H1 (cell line): Measurements from ENCODE around the gene STPG1. TPM values are rescaled to one million over a fixed set of nuclear protein-coding genes. Genes with fewer than 3 reads are reported as not detected.

Experiments used
- CTCF ChIA-PET: fragments of 300-600 bp; sonication (Branson Sonifier 250); formaldehyde crosslinking; loops from one replicate; lab custom pipeline; 2021; ENCODE audit not compliant: partially characterized antibody; lab: Charles Lee
- POLR2A ChIA-PET: fragments of 300-600 bp; sonication (Branson Sonifier 250); formaldehyde crosslinking; loops from one replicate; lab custom pipeline; 2021; ENCODE audit warnings: inconsistent platforms; ENCODE audit not compliant: partially characterized antibody; lab: Charles Lee
- DNase-seq, 2 experiments: peaks; one replicate each; pipeline versions ENCODE4 v3.0.0 to v3.0.0-alpha.2; 2010 to 2022; ENCODE audit warnings: low spot score in 2 of 2, low read depth in 1 of 2, mixed read lengths in 1 of 2
- FAIRE-seq: peaks from 2 replicates; lab custom pipeline; 2011; peaks lifted over from hg19 to GRCh38; lab: Jason Lieb, UNC
- H2AFZ ChIP-seq: 2 replicates; pipeline ENCODE4 v1.8.1; 2012; ENCODE audit warnings: low read length, inconsistent platforms
- H2AK5ac ChIP-seq: 2 replicates; pipeline ENCODE4 v1.6.1; 2013; ENCODE audit warnings: low read depth, low read length
- H2BK120ac ChIP-seq: replicated peaks from 2 replicates; pipeline ENCODE3; 2013; ENCODE audit warnings: low read depth, low read length, inconsistent platforms
- H2BK12ac ChIP-seq: 2 replicates; pipeline ENCODE4 v1.6.1; 2013; ENCODE audit warnings: low read depth, low read length
- H2BK15ac ChIP-seq: 2 replicates; pipeline ENCODE4 v1.6.1; 2013; ENCODE audit warnings: low read length
- H2BK20ac ChIP-seq: 2 replicates; pipeline ENCODE4 v1.6.1; 2013; ENCODE audit warnings: low read length
- H2BK5ac ChIP-seq: 2 replicates; pipeline ENCODE4 v1.6.1; 2013; ENCODE audit warnings: low read depth, low read length
- H3K14ac ChIP-seq: 2 replicates; pipeline ENCODE4 v1.6.1; 2013; ENCODE audit warnings: inconsistent platforms; ENCODE audit not compliant: insufficient read length
- H3K18ac ChIP-seq: 2 replicates; pipeline ENCODE4 v1.6.1; 2013; ENCODE audit warnings: low read length; ENCODE audit errors: extremely low read depth
- H3K23ac ChIP-seq: 2 replicates; pipeline ENCODE4 v1.6.1; 2013; ENCODE audit warnings: inconsistent platforms; ENCODE audit not compliant: insufficient read length
- H3K23me2 ChIP-seq: 2 replicates; pipeline ENCODE4 v1.6.1; 2013; ENCODE audit warnings: low read depth, low read length
- H3K27ac ChIP-seq: 2 replicates; pipeline ENCODE4 v1.6.1; 2011; ENCODE audit warnings: low read depth, low read length, inconsistent platforms
- H3K27me3 ChIP-seq, 4 experiments: replicated peaks in 1 of 4; 1 replicate in 1 of 4; 2 replicates in 3 of 4; pipeline versions ENCODE4 v1.6.1 to v1.8.1; 2011 to 2013; ENCODE audit warnings: low read length in 3 of 4, mild to moderate bottlenecking in 3 of 4, inconsistent platforms in 2 of 4, mixed read lengths in 2 of 4, moderate library complexity in 1 of 4; ENCODE audit not compliant: control insufficient read depth in 3 of 4, insufficient read depth in 3 of 4; ENCODE audit errors: extremely low read depth in 1 of 4
- H3K36me3 ChIP-seq, 4 experiments: 2 replicates each; pipeline versions ENCODE4 v1.6.1 to v1.8.1; 2011 to 2013; ENCODE audit warnings: mild to moderate bottlenecking in 4 of 4, low read length in 3 of 4, moderate library complexity in 2 of 4, control low read depth in 1 of 4, inconsistent platforms in 1 of 4; ENCODE audit not compliant: insufficient read depth in 4 of 4, control insufficient read depth in 2 of 4
- H3K4ac ChIP-seq: replicated peaks from 2 replicates; pipeline ENCODE3; 2013; ENCODE audit warnings: low read length, low read depth, mixed read lengths, inconsistent platforms; ENCODE audit not compliant: insufficient read length
- H3K4me1 ChIP-seq, 4 experiments: replicated peaks in 1 of 4; 1 replicate in 1 of 4; 2 replicates in 3 of 4; pipeline versions ENCODE4 v1.6.1 to v1.8.1; 2011 to 2013; ENCODE audit warnings: low read length in 3 of 4, inconsistent platforms in 2 of 4, mixed read lengths in 1 of 4; ENCODE audit not compliant: insufficient read depth in 4 of 4, control insufficient read depth in 3 of 4
- H3K4me2 ChIP-seq, 2 experiments: 2 replicates each; pipeline versions ENCODE4 v1.6.1 to v1.8.1; 2011 to 2013; ENCODE audit warnings: low read depth in 2 of 2, low read length in 2 of 2, control low read depth in 1 of 2, inconsistent platforms in 1 of 2, mild to moderate bottlenecking in 1 of 2; ENCODE audit not compliant: insufficient read depth in 1 of 2
- H3K4me3 ChIP-seq, 4 experiments: fragments of 200-600, 300-600 bp in 1 of 4; sonication (generic), shearing (Covaris generic), sonication (Bioruptor Twin) in 1 of 4; 2 replicates each; pipeline versions ENCODE4 v1.5.1 to v1.8.1; 2011 to 2016; ENCODE audit warnings: low read length in 4 of 4, low read depth in 3 of 4, control low read depth in 2 of 4, inconsistent platforms in 2 of 4, mild to moderate bottlenecking in 2 of 4, mixed read lengths in 1 of 4, moderate library complexity in 1 of 4; ENCODE audit not compliant: insufficient read depth in 2 of 4; ENCODE audit errors: extremely low read depth in 1 of 4
- H3K56ac ChIP-seq: replicated peaks from 2 replicates; pipeline ENCODE3; 2013; ENCODE audit warnings: low read depth, mild to moderate bottlenecking, mixed read lengths, low read length, inconsistent platforms; ENCODE audit not compliant: insufficient read length
- H3K79me1 ChIP-seq: 2 replicates; pipeline ENCODE4 v1.6.1; 2013; ENCODE audit warnings: low read depth, low read length, control low read depth
- H3K79me2 ChIP-seq, 2 experiments: 2 replicates each; pipeline versions ENCODE4 v1.6.1 to v1.8.1; 2012 to 2013; ENCODE audit warnings: low read length in 2 of 2, mild to moderate bottlenecking in 2 of 2, inconsistent platforms in 1 of 2; ENCODE audit not compliant: insufficient read depth in 2 of 2, control insufficient read depth in 1 of 2
- H3K9ac ChIP-seq, 4 experiments: replicated peaks in 1 of 4; 1 replicate in 1 of 4; 2 replicates in 3 of 4; pipeline versions ENCODE4 v1.6.1 to v1.8.1; 2011 to 2013; ENCODE audit warnings: low read depth in 3 of 4, low read length in 3 of 4, control low read depth in 2 of 4, mild to moderate bottlenecking in 2 of 4, moderate library complexity in 2 of 4, inconsistent platforms in 1 of 4; ENCODE audit errors: extremely low read depth in 1 of 4
- H3K9me3 ChIP-seq, 2 experiments: 2 replicates each; pipeline versions ENCODE4 v1.6.1 to v1.8.1; 2012 to 2013; ENCODE audit warnings: mild to moderate bottlenecking in 2 of 2, moderate library complexity in 2 of 2, control low read depth in 1 of 2, inconsistent platforms in 1 of 2, low read depth in 1 of 2, low read length in 1 of 2, mixed read lengths in 1 of 2; ENCODE audit not compliant: insufficient read depth in 2 of 2
- H4K20me1 ChIP-seq, 2 experiments: replicated peaks in 1 of 2; 2 replicates each; pipeline versions ENCODE3 to v1.8.1; 2011 to 2013; ENCODE audit warnings: inconsistent platforms in 2 of 2, low read length in 2 of 2, mild to moderate bottlenecking in 1 of 2; ENCODE audit not compliant: insufficient read depth in 2 of 2, control insufficient read depth in 1 of 2
- H4K5ac ChIP-seq: 2 replicates; pipeline ENCODE4 v1.6.1; 2013; ENCODE audit warnings: low read length, low read depth, mixed read lengths, inconsistent platforms; ENCODE audit not compliant: insufficient read length
- H4K8ac ChIP-seq: 2 replicates; pipeline ENCODE4 v1.8.0; 2013; ENCODE audit warnings: mild to moderate bottlenecking, moderate library complexity, low read length, inconsistent platforms; ENCODE audit not compliant: insufficient read depth; ENCODE audit errors: extremely low read depth
- H4K91ac ChIP-seq: replicated peaks from 2 replicates; pipeline ENCODE3; 2013; ENCODE audit warnings: low read length, mixed read lengths, inconsistent platforms; ENCODE audit not compliant: insufficient read length
- CHD1 ChIP-seq: IDR thresholded peaks from 2 replicates; pipeline ENCODE4 v1.6.1; 2012; ENCODE audit warnings: low read depth, low read length, improper control_type of control experiment
- CREB1 ChIP-seq: IDR thresholded peaks from 2 replicates; pipeline ENCODE4 v1.6.1; 2012; ENCODE audit warnings: inconsistent platforms
- EP300 ChIP-seq, 2 experiments: IDR thresholded peaks; 1 replicate in 1 of 2; 2 replicates in 1 of 2; pipeline ENCODE4 v1.6.1; 2011 to 2012; ENCODE audit warnings: low read depth in 2 of 2, low read length in 2 of 2, mild to moderate bottlenecking in 2 of 2, borderline replicate concordance in 1 of 2, inconsistent platforms in 1 of 2, moderate library complexity in 1 of 2
- KDM1A ChIP-seq: fragments of 200-600, 300-600 bp; sonication (generic); IDR thresholded peaks from 2 replicates; pipeline ENCODE4 v1.7.1; 2016; ENCODE audit warnings: mild to moderate bottlenecking, low read length, borderline replicate concordance
- KDM5A ChIP-seq: fragments of 200-600 bp; IDR thresholded peaks from 2 replicates; pipeline ENCODE4 v1.7.1; 2012; ENCODE audit warnings: mild to moderate bottlenecking, low read length, inconsistent platforms, mixed read lengths
- POLR2A ChIP-seq, 2 experiments: IDR thresholded peaks; 1 replicate in 1 of 2; 2 replicates in 1 of 2; pipeline ENCODE4 v1.6.1; 2011; ENCODE audit warnings: low read depth in 2 of 2, low read length in 2 of 2, mild to moderate bottlenecking in 2 of 2; ENCODE audit errors: control extremely low read depth in 1 of 2
- SP1 ChIP-seq: IDR thresholded peaks from 2 replicates; pipeline ENCODE4 v1.6.1; 2011; ENCODE audit warnings: low read depth, low read length
- YY1 ChIP-seq: IDR thresholded peaks from 2 replicates; pipeline ENCODE4 v1.6.1; 2011; ENCODE audit warnings: low read depth, mild to moderate bottlenecking, low read length
- WGBS, 2 experiments: shearing (Covaris generic) in 1 of 2; methylation state at CpG; one replicate each; pipeline versions ENCODE4 v1.1.6 to v1.1.7; 2013 to 2015; ENCODE audit warnings: low lambda C conversion rate in 2 of 2, mixed read lengths in 2 of 2, inconsistent platforms in 1 of 2, low coverage in 1 of 2, missing lambda C conversion rate in 1 of 2; ENCODE audit not compliant: insufficient replicate concordance in 2 of 2, insufficient coverage in 1 of 2, insufficient read length in 1 of 2; ENCODE audit errors: extremely low coverage in 1 of 2, missing lambda C conversion rate in 1 of 2; 5-methylcytosine and 5-hydroxymethylcytosine counted together
- polyA plus RNA-seq, 7 experiments: library from polyadenylated mRNA; depleted of rRNA in 3 of 7; stranded (reverse) in 5 of 7; unstranded in 2 of 7; fragments of >200 nt in 5 of 7; fragments of 200-250 nt in 2 of 7; gene quantifications; 1 replicate in 5 of 7; 2 replicates in 1 of 7; 4 replicates in 1 of 7; pipeline versions ENCODE4 v1.2.1 to v1.2.3, GENCODE V29; 2011 to 2013; ENCODE audit warnings: missing spikeins in 2 of 7, mixed read lengths in 2 of 7
- total RNA-seq: library from RNA; stranded (reverse); fragmentation: NEBNext Ultra II Directional; extraction: Animal tissue kit (Norgen Biotek cat#: 25700); gene quantifications from 2 replicates; pipeline ENCODE4 v1.2.1, GENCODE V29; 2021
- TF ChIP-seq, protein P1 (sequence below), 3 experiments: IDR thresholded peaks; 1 replicate in 2 of 3; 2 replicates in 1 of 3; pipeline versions ENCODE4 v1.5.1 to v1.6.1; 2011; ENCODE audit warnings: low read length in 3 of 3, mild to moderate bottlenecking in 3 of 3, inconsistent platforms in 2 of 3, low read depth in 1 of 3, moderate library complexity in 1 of 3; ENCODE audit not compliant: insufficient read depth in 1 of 3; ENCODE audit errors: control extremely low read depth in 1 of 3

STPG1 gene
- total and polyA plus RNA-seq, 2 of the 8 experiments (the other 6 are each of a cell fraction or from before 2014, with no cell fraction given), result 10.3 to 11.2 TPM

- FAIRE-seq, result no peak
- CTCF ChIA-PET, result interaction anchor here (1.1 kb wide), 2 partner anchors 11 kb away, joined by 3 to 8 read pairs; partner anchors contain the start of gene NIPAL3
- WGBS, 2 experiments, result 92% methylated on average over 7 of the region's 7 CpGs; no CpG with 5 or more reads in 1 of the 2 experiments
Observed at GRCh38 chr1:24426744-24427544, 13.4 kb upstream of the STPG1 start.

More at GRCh38 chr1:24426744-24427544, 13.4 kb upstream of the STPG1 start:
- Histone ChIP-seq H3K4me1 (no peaks in the 10 kb centered on the region), H2BK12ac (no peak overlapping the region), H3K14ac (no peak overlapping the region), H2BK15ac (no peak overlapping the region), H4K5ac (no peak overlapping the region), H3K27ac (no peak overlapping the region), H2BK120ac (no peak overlapping the region), H3K18ac (no peak overlapping the region), H2AFZ (no peak overlapping the region), H2AK5ac (no peak overlapping the region), H3K4ac (no peak overlapping the region), H2BK5ac (no peak overlapping the region), H4K91ac (no peak overlapping the region), H3K23ac (no peak overlapping the region), H3K4me3 (no peak overlapping the region), H3K4me2 (no peak overlapping the region), H3K9me3 (no peaks in the 10 kb centered on the region), H3K56ac (no peak overlapping the region), H3K27me3 (no peaks in the 10 kb centered on the region), H2BK20ac (no peak overlapping the region), H3K79me1 (no peaks in the 10 kb centered on the region), H3K36me3 (no peaks in the 10 kb centered on the region), H3K9ac (no peak overlapping the region), H4K8ac (no peak overlapping the region), H3K79me2 (no peaks in the 10 kb centered on the region), H4K20me1 (no peaks in the 10 kb centered on the region), H3K23me2 (no peaks in the 10 kb centered on the region)
- DNase-seq, result no peak
- TF ChIP-seq CHD1 (no peak), KDM5A (no peak), SP1 (no peak), EP300 (IDR thresholded peaks at IDR 0.05; ENCODE audit: borderline replicate concordance in 1 of 2, low read depth in 2 of 2, low read length in 2 of 2) (no peak), KDM1A (no peak), CREB1 (no peak), POLR2A (IDR thresholded peaks at IDR 0.05; ENCODE audit: control extremely low read depth in 1 of 2, low read depth in 2 of 2, low read length in 2 of 2) (no peak), YY1 (no peak)
- TF ChIP-seq, protein P1, sequence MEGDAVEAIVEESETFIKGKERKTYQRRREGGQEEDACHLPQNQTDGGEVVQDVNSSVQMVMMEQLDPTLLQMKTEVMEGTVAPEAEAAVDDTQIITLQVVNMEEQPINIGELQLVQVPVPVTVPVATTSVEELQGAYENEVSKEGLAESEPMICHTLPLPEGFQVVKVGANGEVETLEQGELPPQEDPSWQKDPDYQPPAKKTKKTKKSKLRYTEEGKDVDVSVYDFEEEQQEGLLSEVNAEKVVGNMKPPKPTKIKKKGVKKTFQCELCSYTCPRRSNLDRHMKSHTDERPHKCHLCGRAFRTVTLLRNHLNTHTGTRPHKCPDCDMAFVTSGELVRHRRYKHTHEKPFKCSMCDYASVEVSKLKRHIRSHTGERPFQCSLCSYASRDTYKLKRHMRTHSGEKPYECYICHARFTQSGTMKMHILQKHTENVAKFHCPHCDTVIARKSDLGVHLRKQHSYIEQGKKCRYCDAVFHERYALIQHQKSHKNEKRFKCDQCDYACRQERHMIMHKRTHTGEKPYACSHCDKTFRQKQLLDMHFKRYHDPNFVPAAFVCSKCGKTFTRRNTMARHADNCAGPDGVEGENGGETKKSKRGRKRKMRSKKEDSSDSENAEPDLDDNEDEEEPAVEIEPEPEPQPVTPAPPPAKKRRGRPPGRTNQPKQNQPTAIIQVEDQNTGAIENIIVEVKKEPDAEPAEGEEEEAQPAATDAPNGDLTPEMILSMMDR (IDR thresholded peaks at IDR 0.05; ENCODE audit: control extremely low read depth in 1 of 3, insufficient read depth in 1 of 3, low read depth in 1 of 3, low read length in 3 of 3), result no peak
- POLR2A ChIA-PET, result no interaction called here
